Breast epithelium (tissue), 4 donors: Measurements from ENCODE around the gene PTPRM. TPM values are rescaled to one million over a fixed set of nuclear protein-coding genes. Genes with fewer than 3 reads are reported as not detected.

Experiments
- DNase-seq, 2 donors: peaks; one replicate each; pipeline ENCODE4 v3.0.0-alpha.2; 2019; ENCODE audit warnings: low spot score in 2 of 2
- H3K27ac ChIP-seq, 2 donors: fragments of 200-600 bp; sonication (generic) in 1 of 2; one replicate each; pipeline ENCODE4 v1.5.1; 2016 to 2019; ENCODE audit warnings: mild to moderate bottlenecking in 1 of 2
- H3K27me3 ChIP-seq, 2 donors: fragments of 200-600 bp; sonication (generic) in 1 of 2; one replicate each; pipeline versions ENCODE4 v1.5.1 to v1.6.0; 2017 to 2019; ENCODE audit warnings: control low read depth in 1 of 2, mild to moderate bottlenecking in 1 of 2
- H3K36me3 ChIP-seq: fragments of 200-600 bp; one replicate; pipeline ENCODE4 v1.5.1; 2019
- H3K4me1 ChIP-seq, 2 donors: fragments of 200-600 bp; sonication (generic); one replicate each; pipeline ENCODE4 v1.5.1; 2016 to 2019; ENCODE audit warnings: control low read depth in 1 of 2
- H3K4me3 ChIP-seq, 3 donors: fragments of 200-600 bp; sonication (generic); 1 replicate in 2 of 3; 2 replicates in 1 of 3; pipeline ENCODE4 v1.5.1; 2016 to 2019; ENCODE audit warnings: mild to moderate bottlenecking in 3 of 3, moderate library complexity in 2 of 3
- H3K9me3 ChIP-seq, 2 donors: fragments of 200-600 bp; sonication (generic) in 1 of 2; one replicate each; pipeline ENCODE4 v1.5.1; 2016 to 2019; ENCODE audit warnings: control low read depth in 1 of 2
- CTCF ChIP-seq, 3 donors: fragments of 450-650 bp; IDR thresholded peaks; one replicate each; pipeline ENCODE4 v1.5.1; 2016 to 2017; ENCODE audit warnings: antibody characterized with exemption in 3 of 3, mild to moderate bottlenecking in 3 of 3, moderate library complexity in 3 of 3
- POLR2A ChIP-seq: fragments of 450-650 bp; IDR thresholded peaks from one replicate; pipeline ENCODE4 v1.6.1; 2016; ENCODE audit warnings: antibody characterized with exemption, mild to moderate bottlenecking, moderate library complexity
- POLR2AphosphoS5 ChIP-seq, 3 donors: sonication (generic); formaldehyde crosslinking; IDR thresholded peaks; one replicate each; pipeline ENCODE4 v1.6.1; 2017; ENCODE audit warnings: antibody characterized with exemption in 3 of 3
- intact Hi-C: fragments of 100-400 bp; cut with DNase I; formaldehyde crosslinking; loops from one replicate; pipeline ENCODE4 v1.15.1; 2023; ENCODE audit warnings: low total_unique reads
- total RNA-seq, 3 donors: library from RNA; depleted of rRNA; stranded (reverse); fragments of >200 nt; gene quantifications; one replicate each; pipeline ENCODE4 v1.1.0, GENCODE V29; 2016

The PTPRM gene
- total RNA-seq, 3 donors from 2014 or later = 41.7 to 181 (median 140) TPM

DNA sequence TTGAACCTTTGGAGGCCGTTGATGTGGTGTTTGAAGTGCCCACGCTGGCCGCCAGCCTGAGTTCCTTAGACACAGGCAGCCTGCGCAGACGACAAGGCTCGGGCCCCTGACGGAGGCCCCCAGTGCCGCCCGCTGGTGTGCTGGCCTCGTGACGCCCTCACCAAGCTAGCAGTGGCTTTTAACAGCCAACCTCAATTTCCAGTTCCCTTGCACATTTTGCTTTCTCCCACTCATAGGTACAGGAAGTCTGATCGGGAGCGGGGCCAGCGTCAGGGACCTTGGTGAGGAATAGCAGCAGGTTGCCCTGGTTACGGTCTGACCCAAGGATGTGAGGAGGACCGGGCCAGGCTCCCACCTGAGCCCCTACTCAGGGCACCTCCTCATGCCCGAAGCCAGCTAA is 834.5 kb downstream of the PTPRM start:
- intact Hi-C loops = no loop called here

DNA sequence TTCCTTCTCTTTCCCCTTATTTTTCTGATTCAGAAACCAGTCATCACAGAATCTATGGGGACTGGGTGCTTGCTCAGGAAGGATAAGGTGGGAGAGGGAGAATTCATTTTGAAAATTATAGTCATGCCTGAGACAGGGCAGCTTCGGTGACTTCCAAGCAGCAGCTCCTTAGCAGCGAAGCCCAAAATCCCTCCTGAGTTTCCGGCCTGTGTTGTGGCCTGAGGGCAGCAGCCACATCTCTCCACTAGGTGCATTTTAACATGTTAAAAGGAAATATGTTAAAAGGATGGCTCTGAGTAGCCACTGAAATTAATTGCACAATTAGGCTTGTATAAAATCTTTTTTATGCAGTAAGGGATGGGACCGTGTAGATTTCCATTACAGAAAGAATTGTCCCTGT is 835.1 kb downstream of the PTPRM start:
- H3K4me3 ChIP-seq = no peak overlapping the region
- no peaks in the 10 kb centered on the region for H3K4me1 ChIP-seq
- TF ChIP-seq POLR2AphosphoS5 (IDR thresholded peaks at IDR 0.05) (no peak), CTCF (IDR thresholded peaks at IDR 0.05) (no peak), POLR2A (no peak)
- H3K27me3 ChIP-seq = no peaks in the 10 kb centered on the region
- H3K36me3 ChIP-seq = no peaks in the 10 kb centered on the region
- no peaks in the 10 kb centered on the region for H3K9me3 ChIP-seq
- no peak overlapping the region for H3K27ac ChIP-seq
- intact Hi-C loops = no loop called here
- no peak for DNase-seq

More for the DNA sequence above, 834.5 kb downstream of the PTPRM start:
- Histone ChIP-seq H3K36me3 (no peaks in the 10 kb centered on the region), H3K9me3 (no peaks in the 10 kb centered on the region), H3K27ac (no peak overlapping the region), H3K4me3 (no peak overlapping the region), H3K4me1 (no peaks in the 10 kb centered on the region), H3K27me3 (no peaks in the 10 kb centered on the region)
- TF ChIP-seq CTCF (IDR thresholded peaks at IDR 0.05) (no peak), POLR2AphosphoS5 (IDR thresholded peaks at IDR 0.05) (no peak), POLR2A (no peak)
- no peak for DNase-seq

GRCh38 chr18:8403713-8404112 is 836.6 kb downstream of the PTPRM start:
- Histone ChIP-seq H3K4me3 (no peak overlapping the region), H3K36me3 (no peaks in the 10 kb centered on the region), H3K9me3 (peaks cover 0 to 4% of the 10 kb centered on the region in 2 donors), H3K4me1 (no peaks in the 10 kb centered on the region), H3K27ac (no peak overlapping the region), H3K27me3 (no peaks in the 10 kb centered on the region)
- no peak for DNase-seq
- intact Hi-C loops = no loop called here
- TF ChIP-seq CTCF (IDR thresholded peaks at IDR 0.05) = no peak
- TF ChIP-seq POLR2A = no peak
- TF ChIP-seq POLR2AphosphoS5 (IDR thresholded peaks at IDR 0.05) = no peak

DNA sequence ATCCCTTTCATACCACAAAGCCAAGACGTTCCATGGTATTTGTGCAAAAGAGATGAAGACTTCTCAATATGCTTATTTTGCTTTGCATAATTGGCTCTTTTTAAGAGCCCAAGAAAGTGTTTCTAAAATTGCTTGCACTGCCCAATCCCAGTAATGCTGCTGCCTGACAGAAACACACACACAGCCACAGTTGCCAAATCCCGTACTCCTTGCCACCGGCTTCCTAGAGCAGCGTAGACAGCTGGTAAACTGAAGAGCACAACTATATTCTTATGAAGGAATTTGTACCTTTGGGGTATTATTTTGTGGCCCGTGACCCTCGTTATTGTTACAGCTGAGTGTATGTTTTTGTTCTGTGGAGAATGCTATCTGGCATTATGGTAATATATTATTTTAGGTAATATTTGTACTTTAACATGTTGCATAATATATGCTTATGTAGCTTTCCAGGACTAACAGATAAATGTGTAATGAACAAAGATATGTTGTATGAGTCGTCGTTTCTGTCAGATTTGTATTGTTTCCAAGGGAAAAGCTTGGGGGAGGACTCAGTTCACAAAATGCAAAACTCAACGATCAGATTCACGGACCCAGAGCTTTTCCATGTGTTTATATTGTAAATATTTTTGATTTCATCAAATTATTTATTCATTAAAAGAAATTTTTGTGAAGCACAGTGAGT is 839.2 kb downstream of the PTPRM start:
- H3K9me3 ChIP-seq = peaks cover 5 to 18% of the 10 kb centered on the region in 2 donors
- no peak overlapping the region for H3K4me3 ChIP-seq
- no peak for DNase-seq
- intact Hi-C loops = no loop called here
- no peaks in the 10 kb centered on the region for H3K27me3 ChIP-seq
- H3K27ac ChIP-seq = no peak overlapping the region
- no peaks in the 10 kb centered on the region for H3K36me3 ChIP-seq
- TF ChIP-seq POLR2AphosphoS5 (IDR thresholded peaks at IDR 0.05) (no peak), POLR2A (no peak)
- no peaks in the 10 kb centered on the region for H3K4me1 ChIP-seq

GRCh38 chr18:8406868-8407250 is 839.7 kb downstream of the PTPRM start:
- no peaks in the 10 kb centered on the region for H3K36me3 ChIP-seq
- no peak for DNase-seq
- H3K27ac ChIP-seq = no peak overlapping the region
- H3K4me3 ChIP-seq = no peak overlapping the region
- peaks cover 6 to 24% of the 10 kb centered on the region in 2 donors for H3K9me3 ChIP-seq
- no peaks in the 10 kb centered on the region for H3K27me3 ChIP-seq
- H3K4me1 ChIP-seq = no peaks in the 10 kb centered on the region
- no peak for TF ChIP-seq POLR2AphosphoS5 (IDR thresholded peaks at IDR 0.05)
- no peak for TF ChIP-seq POLR2A
- TF ChIP-seq CTCF (IDR thresholded peaks at IDR 0.05) = no peak
- intact Hi-C loops = no loop called here
